ENCODE results near the gene TCF25. TPM values are rescaled to one million over a fixed set of nuclear protein-coding genes. Genes with fewer than 3 reads are reported as not detected.

Gene TCF25
- total and polyA plus RNA-seq, 2 experiments from 2014 or later: 95.4 to 143 TPM

DNA sequence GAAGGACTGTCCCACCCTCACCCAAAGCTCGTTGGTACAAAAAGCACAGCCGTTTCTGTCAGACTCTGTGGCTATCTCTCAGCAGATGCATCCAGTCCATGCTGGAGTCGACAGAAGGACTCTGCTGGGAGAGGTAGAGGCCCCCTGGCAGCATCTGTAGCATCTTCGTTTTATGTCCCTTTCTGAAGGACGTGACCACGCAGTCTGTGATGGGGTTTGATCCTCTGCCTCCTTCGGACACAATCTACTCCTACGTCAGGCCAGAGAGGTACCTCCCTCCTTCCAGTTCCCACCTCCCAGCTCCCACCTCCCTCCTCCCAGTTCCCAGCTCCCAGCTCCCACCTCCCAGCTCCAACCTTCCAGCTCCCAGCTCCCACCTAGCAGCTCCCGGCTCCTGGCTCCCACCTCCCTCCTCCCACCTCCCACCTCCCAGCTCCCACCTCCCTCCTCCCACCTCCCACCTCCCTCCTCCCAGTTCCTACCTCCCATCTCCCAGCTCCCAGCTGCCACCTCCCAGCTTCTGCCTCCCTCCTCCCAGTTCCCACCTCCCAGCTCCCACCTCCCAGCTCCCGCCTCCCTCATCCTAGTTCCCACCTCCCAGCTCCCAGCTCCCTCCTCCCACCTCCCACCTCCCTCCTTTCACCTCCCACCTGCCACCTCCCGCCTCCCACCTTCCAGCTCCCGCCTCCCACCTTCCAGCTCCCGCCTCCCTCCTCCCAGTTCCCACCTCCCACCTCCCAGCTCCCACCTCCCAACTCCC lies 33.8 kb downstream of the TCF25 start (continued):
- TF ChIP-seq, protein P1, sequence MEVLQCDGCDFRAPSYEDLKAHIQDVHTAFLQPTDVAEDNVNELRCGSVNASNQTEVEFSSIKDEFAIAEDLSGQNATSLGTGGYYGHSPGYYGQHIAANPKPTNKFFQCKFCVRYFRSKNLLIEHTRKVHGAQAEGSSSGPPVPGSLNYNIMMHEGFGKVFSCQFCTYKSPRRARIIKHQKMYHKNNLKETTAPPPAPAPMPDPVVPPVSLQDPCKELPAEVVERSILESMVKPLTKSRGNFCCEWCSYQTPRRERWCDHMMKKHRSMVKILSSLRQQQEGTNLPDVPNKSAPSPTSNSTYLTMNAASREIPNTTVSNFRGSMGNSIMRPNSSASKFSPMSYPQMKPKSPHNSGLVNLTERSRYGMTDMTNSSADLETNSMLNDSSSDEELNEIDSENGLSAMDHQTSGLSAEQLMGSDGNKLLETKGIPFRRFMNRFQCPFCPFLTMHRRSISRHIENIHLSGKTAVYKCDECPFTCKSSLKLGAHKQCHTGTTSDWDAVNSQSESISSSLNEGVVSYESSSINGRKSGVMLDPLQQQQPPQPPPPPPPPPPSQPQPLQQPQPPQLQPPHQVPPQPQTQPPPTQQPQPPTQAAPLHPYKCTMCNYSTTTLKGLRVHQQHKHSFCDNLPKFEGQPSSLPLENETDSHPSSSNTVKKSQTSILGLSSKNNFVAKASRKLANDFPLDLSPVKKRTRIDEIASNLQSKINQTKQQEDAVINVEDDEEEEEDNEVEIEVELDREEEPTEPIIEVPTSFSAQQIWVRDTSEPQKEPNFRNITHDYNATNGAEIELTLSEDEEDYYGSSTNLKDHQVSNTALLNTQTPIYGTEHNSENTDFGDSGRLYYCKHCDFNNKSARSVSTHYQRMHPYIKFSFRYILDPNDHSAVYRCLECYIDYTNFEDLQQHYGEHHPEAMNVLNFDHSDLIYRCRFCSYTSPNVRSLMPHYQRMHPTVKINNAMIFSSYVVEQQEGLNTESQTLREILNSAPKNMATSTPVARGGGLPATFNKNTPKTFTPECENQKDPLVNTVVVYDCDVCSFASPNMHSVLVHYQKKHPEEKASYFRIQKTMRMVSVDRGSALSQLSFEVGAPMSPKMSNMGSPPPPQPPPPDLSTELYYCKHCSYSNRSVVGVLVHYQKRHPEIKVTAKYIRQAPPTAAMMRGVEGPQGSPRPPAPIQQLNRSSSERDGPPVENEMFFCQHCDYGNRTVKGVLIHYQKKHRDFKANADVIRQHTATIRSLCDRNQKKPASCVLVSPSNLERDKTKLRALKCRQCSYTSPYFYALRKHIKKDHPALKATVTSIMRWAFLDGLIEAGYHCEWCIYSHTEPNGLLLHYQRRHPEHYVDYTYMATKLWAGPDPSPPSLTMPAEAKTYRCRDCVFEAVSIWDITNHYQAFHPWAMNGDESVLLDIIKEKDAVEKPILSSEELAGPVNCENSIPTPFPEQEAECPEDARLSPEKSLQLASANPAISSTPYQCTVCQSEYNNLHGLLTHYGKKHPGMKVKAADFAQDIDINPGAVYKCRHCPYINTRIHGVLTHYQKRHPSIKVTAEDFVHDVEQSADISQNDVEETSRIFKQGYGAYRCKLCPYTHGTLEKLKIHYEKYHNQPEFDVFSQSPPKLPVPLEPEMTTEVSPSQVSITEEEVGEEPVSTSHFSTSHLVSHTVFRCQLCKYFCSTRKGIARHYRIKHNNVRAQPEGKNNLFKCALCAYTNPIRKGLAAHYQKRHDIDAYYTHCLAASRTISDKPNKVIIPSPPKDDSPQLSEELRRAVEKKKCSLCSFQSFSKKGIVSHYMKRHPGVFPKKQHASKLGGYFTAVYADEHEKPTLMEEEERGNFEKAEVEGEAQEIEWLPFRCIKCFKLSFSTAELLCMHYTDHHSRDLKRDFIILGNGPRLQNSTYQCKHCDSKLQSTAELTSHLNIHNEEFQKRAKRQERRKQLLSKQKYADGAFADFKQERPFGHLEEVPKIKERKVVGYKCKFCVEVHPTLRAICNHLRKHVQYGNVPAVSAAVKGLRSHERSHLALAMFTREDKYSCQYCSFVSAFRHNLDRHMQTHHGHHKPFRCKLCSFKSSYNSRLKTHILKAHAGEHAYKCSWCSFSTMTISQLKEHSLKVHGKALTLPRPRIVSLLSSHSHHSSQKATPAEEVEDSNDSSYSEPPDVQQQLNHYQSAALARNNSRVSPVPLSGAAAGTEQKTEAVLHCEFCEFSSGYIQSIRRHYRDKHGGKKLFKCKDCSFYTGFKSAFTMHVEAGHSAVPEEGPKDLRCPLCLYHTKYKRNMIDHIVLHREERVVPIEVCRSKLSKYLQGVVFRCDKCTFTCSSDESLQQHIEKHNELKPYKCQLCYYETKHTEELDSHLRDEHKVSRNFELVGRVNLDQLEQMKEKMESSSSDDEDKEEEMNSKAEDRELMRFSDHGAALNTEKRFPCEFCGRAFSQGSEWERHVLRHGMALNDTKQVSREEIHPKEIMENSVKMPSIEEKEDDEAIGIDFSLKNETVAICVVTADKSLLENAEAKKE (CRISPR knock-in tag; IDR thresholded peaks at IDR 0.05): no peak
- TF ChIP-seq, protein P2, sequence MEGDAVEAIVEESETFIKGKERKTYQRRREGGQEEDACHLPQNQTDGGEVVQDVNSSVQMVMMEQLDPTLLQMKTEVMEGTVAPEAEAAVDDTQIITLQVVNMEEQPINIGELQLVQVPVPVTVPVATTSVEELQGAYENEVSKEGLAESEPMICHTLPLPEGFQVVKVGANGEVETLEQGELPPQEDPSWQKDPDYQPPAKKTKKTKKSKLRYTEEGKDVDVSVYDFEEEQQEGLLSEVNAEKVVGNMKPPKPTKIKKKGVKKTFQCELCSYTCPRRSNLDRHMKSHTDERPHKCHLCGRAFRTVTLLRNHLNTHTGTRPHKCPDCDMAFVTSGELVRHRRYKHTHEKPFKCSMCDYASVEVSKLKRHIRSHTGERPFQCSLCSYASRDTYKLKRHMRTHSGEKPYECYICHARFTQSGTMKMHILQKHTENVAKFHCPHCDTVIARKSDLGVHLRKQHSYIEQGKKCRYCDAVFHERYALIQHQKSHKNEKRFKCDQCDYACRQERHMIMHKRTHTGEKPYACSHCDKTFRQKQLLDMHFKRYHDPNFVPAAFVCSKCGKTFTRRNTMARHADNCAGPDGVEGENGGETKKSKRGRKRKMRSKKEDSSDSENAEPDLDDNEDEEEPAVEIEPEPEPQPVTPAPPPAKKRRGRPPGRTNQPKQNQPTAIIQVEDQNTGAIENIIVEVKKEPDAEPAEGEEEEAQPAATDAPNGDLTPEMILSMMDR (conservative IDR thresholded peaks at IDR 0.05; ENCODE audit: low read depth in 2 of 2): no peak
- TF ChIP-seq NANOG (IDR thresholded peaks at IDR 0.05; ENCODE audit: borderline replicate concordance) (no peak), CREB1 (CRISPR knock-in tag; IDR thresholded peaks at IDR 0.05; ENCODE audit: low read depth) (no peak), ZNF331 (CRISPR knock-in tag; IDR thresholded peaks at IDR 0.05; ENCODE audit: low read depth) (no peak)

DNA sequence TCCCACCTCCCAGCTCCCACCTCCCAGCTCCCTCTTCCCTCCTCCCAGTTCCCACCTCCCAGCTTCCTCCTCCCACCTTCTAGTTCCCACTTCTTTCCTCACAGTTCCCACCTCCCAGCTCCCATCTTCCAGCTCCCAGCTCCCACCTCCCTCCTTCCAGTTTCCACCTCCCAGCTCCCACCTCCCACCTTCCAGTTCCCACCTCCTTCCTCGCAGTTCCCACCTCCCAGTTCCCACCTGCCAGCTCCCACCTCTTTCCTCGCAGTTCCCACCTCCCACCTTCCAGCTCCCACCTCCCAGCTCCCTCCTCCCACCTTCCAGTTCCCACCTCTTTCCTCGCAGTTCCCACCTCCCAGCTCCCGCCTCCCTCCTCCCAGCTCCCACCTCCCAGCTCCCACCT lies 34.8 kb downstream of the TCF25 start:
- Histone ChIP-seq H3K4me1 (ENCODE audit: insufficient read depth) (0 out of 2 replicates have a peak, but pooled peaks cover 4% of the 10 kb centered on the region), H4K20me1 (replicated peaks; ENCODE audit: insufficient read depth) (no peaks in the 10 kb centered on the region), H3K4me2 (no peak overlapping the region), H2AFZ (no peak overlapping the region), H3K36me3 (ENCODE audit: insufficient read depth) (no peaks in the 10 kb centered on the region; the same call in 1 of the 2 replicates), H3K9me2 (ENCODE audit: insufficient read depth) (no peaks in the 10 kb centered on the region), H3K79me2 (replicated peaks; ENCODE audit: insufficient read depth) (no peaks in the 10 kb centered on the region), H3F3A (replicated peaks; ENCODE audit: low read depth) (0 out of 2 replicates have a peak, but pooled peaks cover 12% of the 10 kb centered on the region), H3K4me3 (no peak overlapping the region), H3K27me3 (ENCODE audit: insufficient read depth) (no peaks in the 10 kb centered on the region), H3K27ac (ENCODE audit: low read depth) (no peak overlapping the region)
- peaks cover 18% of the 10 kb centered on the region for H3K9me3 Mint-ChIP-seq
- no peak for DNase-seq (ENCODE audit: low spot score)
- no peak overlapping the region for H3K27ac Mint-ChIP-seq
- H3K36me3 Mint-ChIP-seq (ENCODE audit: low read depth): peaks cover 50% of the 10 kb centered on the region
- H3K4me3 Mint-ChIP-seq: no peak overlapping the region
- ATAC-seq: no peak
- peaks cover 18% of the 10 kb centered on the region for H3K27me3 Mint-ChIP-seq (ENCODE audit: insufficient read depth, low read depth, poor library complexity)
- 0 out of 3 replicates have a peak, but pooled peaks cover 4% of the 10 kb centered on the region for H3K4me1 Mint-ChIP-seq
- TF ChIP-seq JUNB (IDR thresholded peaks at IDR 0.05; ENCODE audit: unreplicated experiment): no peak
- TF ChIP-seq, protein P3, sequence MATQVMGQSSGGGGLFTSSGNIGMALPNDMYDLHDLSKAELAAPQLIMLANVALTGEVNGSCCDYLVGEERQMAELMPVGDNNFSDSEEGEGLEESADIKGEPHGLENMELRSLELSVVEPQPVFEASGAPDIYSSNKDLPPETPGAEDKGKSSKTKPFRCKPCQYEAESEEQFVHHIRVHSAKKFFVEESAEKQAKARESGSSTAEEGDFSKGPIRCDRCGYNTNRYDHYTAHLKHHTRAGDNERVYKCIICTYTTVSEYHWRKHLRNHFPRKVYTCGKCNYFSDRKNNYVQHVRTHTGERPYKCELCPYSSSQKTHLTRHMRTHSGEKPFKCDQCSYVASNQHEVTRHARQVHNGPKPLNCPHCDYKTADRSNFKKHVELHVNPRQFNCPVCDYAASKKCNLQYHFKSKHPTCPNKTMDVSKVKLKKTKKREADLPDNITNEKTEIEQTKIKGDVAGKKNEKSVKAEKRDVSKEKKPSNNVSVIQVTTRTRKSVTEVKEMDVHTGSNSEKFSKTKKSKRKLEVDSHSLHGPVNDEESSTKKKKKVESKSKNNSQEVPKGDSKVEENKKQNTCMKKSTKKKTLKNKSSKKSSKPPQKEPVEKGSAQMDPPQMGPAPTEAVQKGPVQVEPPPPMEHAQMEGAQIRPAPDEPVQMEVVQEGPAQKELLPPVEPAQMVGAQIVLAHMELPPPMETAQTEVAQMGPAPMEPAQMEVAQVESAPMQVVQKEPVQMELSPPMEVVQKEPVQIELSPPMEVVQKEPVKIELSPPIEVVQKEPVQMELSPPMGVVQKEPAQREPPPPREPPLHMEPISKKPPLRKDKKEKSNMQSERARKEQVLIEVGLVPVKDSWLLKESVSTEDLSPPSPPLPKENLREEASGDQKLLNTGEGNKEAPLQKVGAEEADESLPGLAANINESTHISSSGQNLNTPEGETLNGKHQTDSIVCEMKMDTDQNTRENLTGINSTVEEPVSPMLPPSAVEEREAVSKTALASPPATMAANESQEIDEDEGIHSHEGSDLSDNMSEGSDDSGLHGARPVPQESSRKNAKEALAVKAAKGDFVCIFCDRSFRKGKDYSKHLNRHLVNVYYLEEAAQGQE (IDR thresholded peaks at IDR 0.05; ENCODE audit: unreplicated experiment): no peak
- TF ChIP-seq STAT1 (IDR thresholded peaks at IDR 0.05; ENCODE audit: unreplicated experiment): no peak
- no peak for TF ChIP-seq CREB1 (CRISPR knock-in tag; IDR thresholded peaks at IDR 0.05; ENCODE audit: low read depth)
- TF ChIP-seq, protein P4, sequence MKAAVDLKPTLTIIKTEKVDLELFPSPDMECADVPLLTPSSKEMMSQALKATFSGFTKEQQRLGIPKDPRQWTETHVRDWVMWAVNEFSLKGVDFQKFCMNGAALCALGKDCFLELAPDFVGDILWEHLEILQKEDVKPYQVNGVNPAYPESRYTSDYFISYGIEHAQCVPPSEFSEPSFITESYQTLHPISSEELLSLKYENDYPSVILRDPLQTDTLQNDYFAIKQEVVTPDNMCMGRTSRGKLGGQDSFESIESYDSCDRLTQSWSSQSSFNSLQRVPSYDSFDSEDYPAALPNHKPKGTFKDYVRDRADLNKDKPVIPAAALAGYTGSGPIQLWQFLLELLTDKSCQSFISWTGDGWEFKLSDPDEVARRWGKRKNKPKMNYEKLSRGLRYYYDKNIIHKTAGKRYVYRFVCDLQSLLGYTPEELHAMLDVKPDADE (IDR thresholded peaks at IDR 0.05): no peak
- TF ChIP-seq ZNF331 (CRISPR knock-in tag; IDR thresholded peaks at IDR 0.05; ENCODE audit: low read depth): no peak
- no peak for TF ChIP-seq POLR2AphosphoS5 (IDR thresholded peaks at IDR 0.05; ENCODE audit: low read depth)
- TF ChIP-seq NANOG (IDR thresholded peaks at IDR 0.05; ENCODE audit: borderline replicate concordance): no peak
- TF ChIP-seq ZNF114 (CRISPR knock-in tag; IDR thresholded peaks at IDR 0.05): no peak
- no peak for TF ChIP-seq EZH2phosphoT487 (IDR thresholded peaks at IDR 0.05; ENCODE audit: unreplicated experiment)

Measured in GM23338 (cell line).